Nephron (organoid): ENCODE data around the gene POLR2H.

Source experiments
- H3K27ac Mint-ChIP-seq, 3 experiments: 2 replicates each; pipeline ENCODE4 v1.8.0; 2020; ENCODE audit warnings: mixed read lengths in 3 of 3, mild to moderate bottlenecking in 2 of 3, moderate library complexity in 1 of 3
- H3K27me3 Mint-ChIP-seq: 2 replicates; pipeline ENCODE4 v1.8.0; 2021; ENCODE audit warnings: low read depth, mild to moderate bottlenecking, moderate library complexity, mixed read lengths
- H3K36me3 Mint-ChIP-seq: 2 replicates; pipeline ENCODE4 v1.8.0; 2020; ENCODE audit warnings: low read depth, mixed read lengths
- H3K4me1 Mint-ChIP-seq: 2 replicates; pipeline ENCODE4 v1.8.0; 2020; ENCODE audit warnings: mixed read lengths
- H3K4me3 Mint-ChIP-seq, 3 experiments: 2 replicates each; pipeline ENCODE4 v1.8.0; 2020; ENCODE audit warnings: mild to moderate bottlenecking in 3 of 3, mixed read lengths in 3 of 3, moderate library complexity in 2 of 3
- H3K9me3 Mint-ChIP-seq: 2 replicates; pipeline ENCODE4 v1.8.0; 2020; ENCODE audit warnings: mixed read lengths
- TF ChIP-seq, protein P1 (sequence below), 3 experiments: fragments of 200-600 bp; sonication (generic); IDR thresholded peaks; one replicate each; pipeline ENCODE4 v1.5.0; 2021; ENCODE audit warnings: antibody characterized with exemption in 3 of 3; ENCODE audit not compliant: unreplicated experiment in 3 of 3

The POLR2H gene

DNA sequence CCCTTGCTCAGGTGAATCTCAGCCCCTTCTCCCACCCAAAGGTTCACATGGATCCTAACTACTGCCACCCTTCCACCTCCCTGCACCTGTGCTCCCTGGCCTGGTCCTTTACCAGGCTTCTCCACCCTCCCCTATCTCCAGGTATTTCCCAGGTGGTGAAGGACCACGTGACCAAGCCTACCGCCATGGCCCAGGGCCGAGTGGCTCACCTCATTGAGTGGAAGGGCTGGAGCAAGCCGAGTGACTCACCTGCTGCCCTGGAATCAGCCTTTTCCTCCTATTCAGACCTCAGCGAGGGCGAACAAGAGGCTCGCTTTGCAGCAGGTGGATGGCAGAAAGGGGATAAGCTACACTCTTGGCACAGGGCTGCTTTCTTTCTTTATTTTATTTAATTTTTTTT, 19.6 kb upstream of the POLR2H start:
- peaks cover 40% of the 10 kb centered on the region for H3K4me1 Mint-ChIP-seq
- H3K27me3 Mint-ChIP-seq: peaks cover 3% of the 10 kb centered on the region
- no peak overlapping the region for H3K27ac Mint-ChIP-seq
- H3K36me3 Mint-ChIP-seq: peaks cover 17% of the 10 kb centered on the region
- TF ChIP-seq, protein P1, sequence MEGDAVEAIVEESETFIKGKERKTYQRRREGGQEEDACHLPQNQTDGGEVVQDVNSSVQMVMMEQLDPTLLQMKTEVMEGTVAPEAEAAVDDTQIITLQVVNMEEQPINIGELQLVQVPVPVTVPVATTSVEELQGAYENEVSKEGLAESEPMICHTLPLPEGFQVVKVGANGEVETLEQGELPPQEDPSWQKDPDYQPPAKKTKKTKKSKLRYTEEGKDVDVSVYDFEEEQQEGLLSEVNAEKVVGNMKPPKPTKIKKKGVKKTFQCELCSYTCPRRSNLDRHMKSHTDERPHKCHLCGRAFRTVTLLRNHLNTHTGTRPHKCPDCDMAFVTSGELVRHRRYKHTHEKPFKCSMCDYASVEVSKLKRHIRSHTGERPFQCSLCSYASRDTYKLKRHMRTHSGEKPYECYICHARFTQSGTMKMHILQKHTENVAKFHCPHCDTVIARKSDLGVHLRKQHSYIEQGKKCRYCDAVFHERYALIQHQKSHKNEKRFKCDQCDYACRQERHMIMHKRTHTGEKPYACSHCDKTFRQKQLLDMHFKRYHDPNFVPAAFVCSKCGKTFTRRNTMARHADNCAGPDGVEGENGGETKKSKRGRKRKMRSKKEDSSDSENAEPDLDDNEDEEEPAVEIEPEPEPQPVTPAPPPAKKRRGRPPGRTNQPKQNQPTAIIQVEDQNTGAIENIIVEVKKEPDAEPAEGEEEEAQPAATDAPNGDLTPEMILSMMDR (IDR thresholded peaks at IDR 0.05; ENCODE audit: unreplicated experiment in 3 of 3): no peak
- H3K9me3 Mint-ChIP-seq: no peaks in the 10 kb centered on the region
- no peak overlapping the region for H3K4me3 Mint-ChIP-seq

DNA sequence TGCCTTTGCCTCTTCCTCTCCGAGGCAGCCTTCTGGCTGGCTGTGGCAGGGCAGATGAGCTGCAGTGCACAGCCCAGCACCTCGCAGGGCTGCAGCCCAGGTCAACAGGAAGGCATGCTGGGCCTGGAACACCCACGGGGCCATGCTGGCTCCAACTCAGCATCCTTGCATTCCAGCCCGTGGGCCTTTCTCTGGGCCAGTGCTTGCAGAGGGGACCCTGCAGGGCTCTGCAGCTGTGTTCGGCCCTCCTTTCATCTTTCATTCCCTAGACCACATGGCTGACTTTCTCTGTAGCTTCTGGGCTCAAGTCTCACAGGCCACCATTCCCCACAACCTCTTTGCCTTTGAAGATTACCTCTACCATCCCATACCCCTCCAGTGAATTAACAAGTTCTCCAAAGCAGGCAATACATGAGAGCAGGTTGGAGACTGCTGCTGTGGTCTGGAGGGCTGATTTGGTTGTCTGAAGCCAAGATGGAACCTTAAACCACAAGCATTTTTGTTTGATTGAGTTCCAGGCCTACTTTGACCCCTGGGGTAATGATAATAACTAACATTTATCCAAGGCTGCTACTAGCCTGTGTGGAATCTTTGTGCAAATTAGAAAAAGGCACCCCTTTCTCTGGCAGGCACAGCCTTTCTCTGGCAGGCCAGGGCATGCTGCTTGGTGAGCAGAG, 18.2 kb upstream of the POLR2H start:
- Mint-ChIP-seq H3K4me1 (peaks cover 39% of the 10 kb centered on the region), H3K27ac (peak overlapping the region in 2 of 3 experiments; percentile 61 to 73), H3K36me3 (peaks cover 19% of the 10 kb centered on the region), H3K9me3 (no peaks in the 10 kb centered on the region), H3K4me3 (peak overlapping the region in 1 of 3 experiments; percentile 33), H3K27me3 (no peaks in the 10 kb centered on the region)
- TF ChIP-seq, protein P1 (IDR thresholded peaks at IDR 0.05; ENCODE audit: unreplicated experiment in 3 of 3): no peak

DNA sequence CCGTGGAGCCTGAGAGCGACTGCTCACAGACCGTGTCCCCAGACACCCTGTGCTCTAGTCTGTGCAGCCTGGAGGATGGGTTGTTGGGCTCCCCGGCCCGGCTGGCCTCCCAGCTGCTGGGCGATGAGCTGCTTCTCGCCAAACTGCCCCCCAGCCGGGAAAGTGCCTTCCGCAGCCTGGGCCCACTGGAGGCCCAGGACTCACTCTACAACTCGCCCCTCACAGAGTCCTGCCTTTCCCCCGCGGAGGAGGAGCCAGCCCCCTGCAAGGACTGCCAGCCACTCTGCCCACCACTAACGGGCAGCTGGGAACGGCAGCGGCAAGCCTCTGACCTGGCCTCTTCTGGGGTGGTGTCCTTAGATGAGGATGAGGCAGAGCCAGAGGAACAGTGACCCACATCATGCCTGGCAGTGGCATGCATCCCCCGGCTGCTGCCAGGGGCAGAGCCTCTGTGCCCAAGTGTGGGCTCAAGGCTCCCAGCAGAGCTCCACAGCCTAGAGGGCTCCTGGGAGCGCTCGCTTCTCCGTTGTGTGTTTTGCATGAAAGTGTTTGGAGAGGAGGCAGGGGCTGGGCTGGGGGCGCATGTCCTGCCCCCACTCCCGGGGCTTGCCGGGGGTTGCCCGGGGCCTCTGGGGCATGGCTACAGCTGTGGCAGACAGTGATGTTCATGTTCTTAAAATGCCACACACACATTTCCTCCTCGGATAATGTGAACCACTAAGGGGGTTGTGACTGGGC, 16.8 kb upstream of the POLR2H start:
- H3K4me1 Mint-ChIP-seq: peaks cover 38% of the 10 kb centered on the region
- H3K27me3 Mint-ChIP-seq: no peaks in the 10 kb centered on the region
- no peaks in the 10 kb centered on the region for H3K9me3 Mint-ChIP-seq
- H3K36me3 Mint-ChIP-seq: peaks cover 19% of the 10 kb centered on the region
- peak overlapping the region in 1 of 3 experiments; percentile 72 for H3K27ac Mint-ChIP-seq
- no peak overlapping the region for H3K4me3 Mint-ChIP-seq
- TF ChIP-seq, protein P1 (IDR thresholded peaks at IDR 0.05; ENCODE audit: unreplicated experiment in 3 of 3): no peak

DNA sequence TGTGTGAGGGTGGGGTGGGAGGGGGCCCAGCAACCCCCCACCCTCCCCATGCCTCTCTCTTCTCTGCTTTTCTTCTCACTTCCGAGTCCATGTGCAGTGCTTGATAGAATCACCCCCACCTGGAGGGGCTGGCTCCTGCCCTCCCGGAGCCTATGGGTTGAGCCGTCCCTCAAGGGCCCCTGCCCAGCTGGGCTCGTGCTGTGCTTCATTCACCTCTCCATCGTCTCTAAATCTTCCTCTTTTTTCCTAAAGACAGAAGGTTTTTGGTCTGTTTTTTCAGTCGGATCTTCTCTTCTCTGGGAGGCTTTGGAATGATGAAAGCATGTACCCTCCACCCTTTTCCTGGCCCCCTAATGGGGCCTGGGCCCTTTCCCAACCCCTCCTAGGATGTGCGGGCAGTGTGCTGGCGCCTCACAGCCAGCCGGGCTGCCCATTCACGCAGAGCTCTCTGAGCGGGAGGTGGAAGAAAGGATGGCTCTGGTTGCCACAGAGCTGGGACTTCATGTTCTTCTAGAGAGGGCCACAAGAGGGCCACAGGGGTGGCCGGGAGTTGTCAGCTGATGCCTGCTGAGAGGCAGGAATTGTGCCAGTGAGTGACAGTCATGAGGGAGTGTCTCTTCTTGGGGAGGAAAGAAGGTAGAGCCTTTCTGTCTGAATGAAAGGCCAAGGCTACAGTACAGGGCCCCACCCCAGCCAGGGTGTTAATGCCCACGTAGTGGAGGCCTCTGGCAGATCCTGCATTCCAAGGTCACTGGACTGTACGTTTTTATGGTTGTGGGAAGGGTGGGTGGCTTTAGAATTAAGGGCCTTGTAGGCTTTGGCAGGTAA, 16.0 kb upstream of the POLR2H start:
- H3K36me3 Mint-ChIP-seq: peaks cover 19% of the 10 kb centered on the region
- H3K27me3 Mint-ChIP-seq: no peaks in the 10 kb centered on the region
- peak overlapping the region; percentile 30 to 54 (median 37) for H3K4me3 Mint-ChIP-seq
- peaks cover 42% of the 10 kb centered on the region for H3K4me1 Mint-ChIP-seq
- H3K27ac Mint-ChIP-seq: peak overlapping the region; percentile 72 to 87 (median 86)
- TF ChIP-seq, protein P1 (IDR thresholded peaks at IDR 0.05; ENCODE audit: unreplicated experiment in 3 of 3): peak; percentile 40 to 56 (median 42)
- no peaks in the 10 kb centered on the region for H3K9me3 Mint-ChIP-seq

DNA sequence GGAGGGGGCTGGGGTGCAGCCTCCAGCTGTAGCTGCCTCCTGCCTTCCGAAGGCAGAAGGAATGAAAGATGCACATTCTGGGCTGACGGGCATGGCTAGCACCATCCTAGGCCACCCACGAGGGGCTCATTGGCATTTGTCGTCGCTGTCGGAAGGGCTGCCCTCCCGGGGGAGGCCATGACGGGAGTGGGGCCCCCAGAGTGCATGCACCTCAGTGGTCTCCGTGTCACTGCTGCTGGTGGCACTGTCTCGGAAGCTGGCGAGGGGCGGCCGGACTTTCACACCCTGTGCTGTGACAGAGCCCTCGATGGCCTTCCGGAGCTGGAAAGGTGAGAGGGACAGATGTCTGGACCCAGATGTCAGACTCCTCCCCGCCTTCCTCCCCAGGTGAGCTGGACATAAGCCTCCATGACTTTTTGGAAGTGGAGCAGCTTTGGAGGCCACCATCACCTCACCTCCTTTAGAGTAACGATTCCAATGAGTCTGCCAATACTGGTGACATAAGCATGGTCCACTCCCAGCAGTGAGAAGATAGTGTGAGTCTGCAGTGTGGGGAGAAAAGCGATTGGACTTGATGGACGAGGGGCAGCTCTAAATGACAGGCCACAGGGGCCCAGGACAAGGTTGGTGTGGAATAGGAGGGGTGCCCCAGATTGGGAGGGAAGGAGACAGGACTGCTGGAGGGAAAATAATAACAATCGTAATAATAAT, 14.9 kb upstream of the POLR2H start:
- H3K4me3 Mint-ChIP-seq: no peak overlapping the region
- no peaks in the 10 kb centered on the region for H3K27me3 Mint-ChIP-seq
- peaks cover 22% of the 10 kb centered on the region for H3K36me3 Mint-ChIP-seq
- TF ChIP-seq, protein P1 (IDR thresholded peaks at IDR 0.05; ENCODE audit: unreplicated experiment in 3 of 3): no peak
- no peaks in the 10 kb centered on the region for H3K9me3 Mint-ChIP-seq
- peaks cover 52% of the 10 kb centered on the region for H3K4me1 Mint-ChIP-seq
- H3K27ac Mint-ChIP-seq: peak overlapping the region; percentile 80 to 96 (median 89)
